Hematopoietic multipotent progenitor cell treated with erythropoietin and hydrocortisone succinate and interleukin-3 and kit ligand, for 8 days (in vitro differentiated cells): ENCODE data around the gene MTERF1.

ENCODE experiments used
- DNase-seq: peaks from one replicate; pipeline ENCODE4 v3.0.0-alpha.2; 2015

MTERF1 gene

GRCh38 chr7:91827169-91827568 lies 53.3 kb downstream of the MTERF1 start:
- DNase-seq = no peak

DNA sequence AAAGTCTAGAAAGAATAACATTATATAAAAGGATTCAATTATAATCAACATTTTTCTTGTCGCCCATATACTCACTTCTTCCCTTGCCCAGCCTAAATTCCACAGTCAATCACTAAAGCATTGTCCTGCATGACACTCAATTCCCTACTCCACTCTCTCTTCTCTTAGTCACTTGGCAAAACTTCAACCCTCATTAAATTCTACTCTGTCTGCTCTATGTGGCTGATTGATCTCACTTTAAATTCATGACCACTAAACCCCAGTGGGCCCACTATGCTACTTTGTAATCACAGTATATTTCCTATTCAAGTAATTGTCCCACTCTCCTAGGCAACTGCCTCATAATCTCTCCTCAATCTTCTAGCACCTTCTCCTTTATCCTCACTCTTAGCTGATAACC lies 54.1 kb downstream of the MTERF1 start:
- no peak for DNase-seq

GRCh38 chr7:91824201-91824600 lies 56.3 kb downstream of the MTERF1 start:
- DNase-seq = no peak
